Measurements from ENCODE around the gene TULP4.
"Not testable (repeated sequence)": the region's sequence is repeated elsewhere in the genome, so short reads cannot be mapped to it uniquely, and the experiment has no call there.

TULP4 gene

DNA sequence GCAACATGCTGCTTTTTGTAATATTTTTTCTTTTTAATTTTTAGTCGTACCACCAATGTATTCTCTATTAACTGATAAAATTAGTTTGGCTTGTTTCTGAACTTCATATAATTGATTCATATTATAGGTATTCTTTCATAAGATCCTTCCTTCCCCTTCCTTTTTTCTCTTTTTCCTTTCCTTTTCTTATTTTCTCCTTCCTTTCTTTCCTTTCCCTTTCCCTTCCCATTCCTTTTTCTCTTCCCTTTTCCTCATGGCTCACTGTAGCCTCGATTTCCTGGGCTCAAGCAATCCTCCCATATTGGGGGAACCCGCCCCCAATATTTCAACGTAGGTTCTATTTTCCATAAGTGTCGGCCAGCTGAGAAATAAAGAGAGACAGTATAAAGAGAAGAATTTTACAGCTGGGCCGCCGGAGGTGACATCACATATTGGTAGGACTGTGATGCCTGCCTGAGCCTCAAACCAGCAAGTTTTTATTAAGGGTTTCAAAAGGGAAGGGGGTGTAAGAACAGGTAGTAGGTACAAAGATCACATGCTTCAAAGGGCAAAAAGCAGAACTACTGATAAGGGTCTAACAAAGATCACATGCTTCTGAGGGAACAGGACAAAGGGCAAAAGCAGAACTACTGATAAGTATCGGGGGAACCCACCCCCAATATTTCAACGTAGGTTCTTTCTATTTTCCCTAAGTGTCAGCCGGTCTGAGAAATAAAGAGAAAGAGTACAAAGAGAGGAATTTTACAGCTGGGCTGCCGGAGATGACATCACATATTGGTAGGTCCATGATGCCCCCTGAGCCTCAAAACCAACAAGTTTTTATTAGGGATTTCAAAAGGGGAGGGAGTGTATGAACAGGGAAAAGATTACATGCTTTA lies 16.1 kb upstream of the TULP4 start:
- DNase-seq, result not testable (repeated sequence)

DNA sequence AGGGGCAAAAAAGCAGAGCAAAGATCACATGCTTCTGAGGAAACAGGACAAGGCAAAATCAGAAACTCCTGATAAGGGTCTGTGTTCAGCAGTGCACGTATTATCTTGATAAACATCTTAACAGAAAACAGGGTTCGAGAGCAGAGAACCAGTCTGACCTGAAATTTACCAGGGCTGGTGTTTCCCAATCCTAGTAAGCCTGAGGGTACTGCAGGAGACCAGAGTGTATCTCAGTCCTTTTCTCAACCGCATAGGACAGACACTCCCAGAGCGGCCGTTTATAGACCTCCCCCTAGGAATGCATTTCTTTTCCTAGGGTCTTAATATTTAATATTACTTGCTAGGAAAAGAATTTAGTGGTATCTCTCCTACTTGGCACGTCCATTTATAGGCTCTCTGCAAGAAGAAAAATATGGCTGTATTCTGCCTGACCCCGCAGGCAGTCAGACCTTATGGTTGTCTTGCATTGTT lies 15.4 kb upstream of the TULP4 start:
- DNase-seq, result not testable (repeated sequence)

DNA sequence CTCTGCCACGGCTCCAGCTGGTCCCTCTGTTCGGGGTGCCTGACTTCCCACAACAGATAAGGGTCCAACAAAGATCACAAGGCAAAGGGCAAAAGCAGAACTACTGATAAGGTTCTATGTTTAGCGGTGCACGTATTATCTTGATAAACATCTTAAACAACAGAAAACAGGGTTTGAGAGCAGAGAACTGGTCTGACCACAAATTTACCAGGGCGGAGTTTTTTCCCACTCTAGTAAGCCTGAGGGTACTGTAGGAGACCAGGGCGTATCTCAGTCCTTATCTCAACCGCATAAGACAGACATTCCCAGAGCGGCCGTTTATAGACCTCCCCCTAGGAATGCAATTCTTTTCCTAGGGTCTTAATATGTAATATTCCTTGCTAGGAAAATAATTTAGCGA lies 14.6 kb upstream of the TULP4 start:
- DNase-seq, result not testable (repeated sequence)

DNA sequence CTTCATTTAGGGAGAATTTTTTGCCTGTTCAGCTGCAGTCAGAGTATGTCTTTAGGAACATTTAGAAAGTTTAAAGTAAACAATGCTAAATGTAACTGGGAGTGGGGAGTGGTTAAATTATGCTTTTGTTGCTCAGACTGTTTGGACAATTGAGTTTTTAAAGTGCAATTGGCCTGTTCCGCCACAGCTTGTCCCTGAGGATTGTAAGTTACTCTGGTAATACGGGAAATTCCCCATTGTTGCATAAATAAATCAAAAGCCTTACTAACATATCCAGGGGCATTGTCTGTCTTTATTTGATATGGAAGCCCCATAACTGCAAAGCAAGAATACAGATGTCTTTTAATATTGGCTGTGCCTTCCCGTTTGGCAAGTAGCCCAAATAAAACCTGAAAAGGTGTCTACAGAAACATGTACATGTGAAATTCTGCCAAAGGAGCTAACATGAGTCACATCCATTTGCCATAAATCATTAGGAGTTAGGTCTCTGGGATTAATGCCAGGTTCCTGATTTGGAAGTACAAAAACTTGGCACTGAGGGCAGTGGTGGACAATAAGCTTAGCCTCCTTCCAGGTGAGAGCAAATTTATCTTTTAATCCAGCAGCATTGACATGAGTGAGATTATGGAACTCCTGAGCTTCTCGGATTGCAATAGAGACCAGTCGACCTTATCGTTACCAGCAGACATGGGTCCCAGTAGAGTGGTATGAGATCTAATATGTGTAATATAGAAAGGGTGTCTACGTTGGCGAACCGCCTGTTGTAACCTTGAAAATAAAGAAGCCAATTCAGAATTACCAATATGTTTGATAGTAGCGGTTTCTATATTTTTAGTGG lies 11.7 kb upstream of the TULP4 start:
- DNase-seq, result not testable (repeated sequence)

DNA sequence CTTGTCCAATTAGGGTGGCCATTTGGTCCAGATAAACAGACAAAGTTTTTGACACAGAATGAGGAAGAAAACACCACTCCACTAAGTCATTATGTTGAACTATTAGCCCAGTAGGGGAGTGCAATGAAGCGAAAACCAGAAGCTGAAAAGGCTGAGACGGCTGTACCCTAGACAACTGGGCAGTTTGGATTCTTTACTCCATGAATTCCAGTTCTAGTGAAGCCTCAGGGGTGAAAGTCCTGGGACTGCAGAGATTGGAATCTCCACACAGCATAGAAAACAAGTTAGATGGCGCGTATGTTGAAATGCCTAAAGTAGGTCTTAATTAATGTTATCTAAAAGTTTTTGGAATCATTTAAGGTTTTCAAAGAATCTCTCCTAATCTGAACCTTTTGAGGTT lies 10.7 kb upstream of the TULP4 start:
- not testable (repeated sequence) for DNase-seq

DNA sequence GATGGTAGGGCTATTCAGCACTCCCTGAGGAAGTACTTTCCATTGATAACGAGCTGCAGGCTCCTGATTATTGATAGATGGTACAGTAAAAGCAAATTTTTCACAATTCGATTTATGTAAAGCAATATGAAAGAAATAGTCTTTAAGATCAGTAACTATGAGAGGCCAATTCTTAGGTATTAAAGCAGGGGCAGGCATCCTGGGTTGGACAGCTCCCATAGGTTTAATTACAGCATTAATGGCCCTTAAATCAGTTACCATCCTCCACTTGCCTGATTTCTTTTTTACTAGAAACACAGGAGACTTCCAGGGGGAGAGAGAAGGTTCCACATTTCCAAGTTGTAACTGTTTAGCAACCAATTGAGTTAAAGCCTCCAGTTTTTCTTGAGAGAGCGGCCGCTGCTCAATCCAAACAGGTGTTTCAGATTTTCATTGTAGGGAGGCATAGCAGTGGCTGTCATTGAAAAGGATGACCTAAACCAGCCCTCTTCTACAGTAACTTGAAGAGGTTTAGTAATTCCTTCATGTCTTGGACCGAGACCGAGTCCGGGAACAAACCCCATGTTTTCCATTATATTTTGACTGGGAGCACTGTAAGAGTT lies 10.0 kb upstream of the TULP4 start:
- not testable (repeated sequence) for DNase-seq

DNA sequence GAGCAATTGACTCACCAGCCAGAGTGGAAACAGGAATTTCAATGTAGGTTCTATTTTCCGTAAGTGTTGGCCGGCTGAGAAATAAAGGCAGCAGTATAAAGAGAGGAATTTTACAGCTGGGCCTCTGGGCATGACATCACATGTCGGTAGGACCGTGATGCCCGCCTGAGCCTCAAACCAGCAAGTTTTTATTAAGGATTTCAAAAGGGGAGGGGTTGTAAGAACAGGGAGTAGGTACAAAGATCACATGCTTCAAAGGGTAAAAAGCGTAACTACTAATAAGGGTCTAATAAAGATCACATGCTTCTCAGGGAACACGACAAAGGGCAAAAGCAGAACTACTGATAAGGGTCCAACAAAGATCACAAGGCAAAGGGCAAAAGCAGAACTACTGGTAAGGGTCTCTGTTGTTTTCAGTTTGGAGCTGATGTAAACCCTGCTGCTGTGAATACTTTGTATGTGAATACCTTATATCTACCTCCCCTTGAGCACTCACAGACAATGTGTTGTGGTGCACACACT lies 9.0 kb upstream of the TULP4 start:
- DNase-seq, result no peak

DNA sequence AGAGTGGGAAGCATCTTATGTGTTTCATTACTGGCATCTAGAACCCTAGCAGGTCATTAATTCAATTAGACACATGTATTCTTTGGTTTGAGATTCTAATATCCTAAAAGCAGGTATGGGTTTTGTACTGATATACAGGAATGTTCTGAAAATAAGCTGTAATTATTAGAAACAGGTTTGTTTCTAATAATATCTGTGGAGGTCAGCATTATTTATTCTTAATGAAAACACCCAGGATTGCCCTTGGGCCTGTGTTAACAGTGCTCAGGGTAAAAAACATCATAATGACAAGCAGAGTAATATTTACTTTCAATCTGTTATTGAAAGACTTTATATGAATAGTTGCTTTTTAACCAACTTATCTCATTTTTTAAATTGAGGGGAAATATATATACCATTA lies 8.0 kb upstream of the TULP4 start:
- DNase-seq, result no peak

DNA sequence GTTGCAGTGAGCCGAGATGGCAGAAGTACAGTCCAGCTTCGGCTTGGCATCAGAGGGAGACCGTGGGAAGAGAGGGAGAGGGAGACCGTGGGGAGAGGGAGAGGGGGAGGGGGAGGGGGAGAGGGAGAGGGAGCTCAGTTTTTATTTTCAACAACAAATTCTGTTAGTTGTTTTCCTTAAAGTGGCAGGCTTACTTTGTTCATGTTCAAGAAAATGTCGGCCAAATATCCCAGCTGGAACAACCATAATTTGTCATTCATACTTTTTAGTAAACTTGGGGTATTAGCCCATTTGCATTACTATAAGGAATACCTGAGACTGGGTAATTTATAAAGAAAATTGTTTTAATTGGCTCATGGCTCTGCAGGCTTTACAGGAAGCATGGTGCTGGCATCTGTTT lies 2.5 kb upstream of the TULP4 start:
- DNase-seq, result no peak

DNA sequence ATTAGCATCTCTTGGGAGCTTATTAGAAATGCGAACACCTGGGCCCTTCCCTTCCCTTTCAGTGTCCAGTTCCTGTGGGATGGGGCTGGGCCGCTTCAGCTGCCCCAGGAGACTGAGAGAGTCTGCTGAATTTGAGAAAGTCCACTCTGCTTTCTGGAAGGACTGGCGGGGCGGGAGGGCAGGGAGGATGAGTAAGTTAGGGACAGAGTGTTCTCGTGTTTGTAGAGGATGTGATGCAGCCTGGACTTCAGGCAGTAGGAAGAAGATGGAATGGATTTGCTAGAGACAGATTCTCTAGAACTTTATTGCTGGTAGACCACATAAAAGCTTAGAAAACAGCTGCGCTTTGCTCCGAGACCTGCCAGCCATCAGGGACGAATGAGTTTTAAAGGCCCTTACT lies 1.1 kb upstream of the TULP4 start:
- no peak for DNase-seq

DNA sequence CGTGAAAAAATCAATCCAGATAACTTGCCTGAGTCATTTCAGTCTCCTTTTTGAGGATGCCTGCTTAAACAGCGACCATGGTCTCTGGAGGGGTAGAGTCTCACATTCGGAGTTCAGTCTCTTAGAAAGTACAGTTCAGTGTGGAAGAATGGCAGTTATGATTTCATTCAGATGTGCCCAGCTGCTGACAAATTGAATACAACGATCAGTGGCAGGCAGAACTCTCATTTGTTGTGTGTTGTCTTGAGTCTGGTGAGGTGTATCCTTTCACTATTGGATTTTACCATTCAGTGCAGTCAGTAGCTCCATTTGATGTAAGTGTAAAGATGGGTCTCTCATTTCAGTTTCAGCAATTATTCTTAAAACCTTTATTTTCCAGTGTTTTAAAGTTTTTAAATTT lies 639 bp upstream of the TULP4 start:
- DNase-seq, result no peak

DNA sequence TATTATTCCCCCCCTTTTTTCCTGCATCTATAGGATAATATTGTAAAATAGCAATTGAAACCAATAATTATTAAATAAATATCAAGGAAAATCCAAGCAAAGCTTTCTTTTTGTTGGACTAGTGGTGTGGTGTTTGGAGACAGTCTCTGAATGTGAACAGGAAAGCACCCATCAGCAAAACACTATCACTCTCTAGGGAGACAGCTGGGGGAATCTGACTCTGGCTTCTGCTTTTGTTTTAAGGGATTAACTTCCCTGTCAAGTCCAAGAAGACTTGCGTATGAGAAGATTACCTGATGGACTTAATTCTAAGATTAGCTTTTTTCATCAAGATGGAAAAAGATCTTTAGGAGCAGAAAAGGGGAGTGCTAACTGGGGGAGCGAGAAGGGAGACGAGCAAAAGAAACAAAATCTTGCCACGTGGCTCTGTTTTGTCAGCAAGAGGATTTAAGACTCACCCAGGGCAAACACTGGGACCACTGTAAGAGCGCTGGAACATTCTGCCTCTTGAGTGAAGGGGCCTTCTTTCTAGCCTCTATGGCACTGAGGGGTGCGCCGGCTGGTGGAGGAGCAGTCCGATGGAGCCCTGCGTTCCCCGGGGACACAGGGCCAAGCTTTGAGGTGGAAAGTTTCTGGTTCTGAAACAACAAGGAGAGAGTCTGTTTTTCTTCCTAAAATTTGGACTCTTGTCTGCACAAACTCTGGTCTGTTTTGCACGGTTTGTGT lies 570 bp downstream of the TULP4 start:
- no peak for DNase-seq

DNA sequence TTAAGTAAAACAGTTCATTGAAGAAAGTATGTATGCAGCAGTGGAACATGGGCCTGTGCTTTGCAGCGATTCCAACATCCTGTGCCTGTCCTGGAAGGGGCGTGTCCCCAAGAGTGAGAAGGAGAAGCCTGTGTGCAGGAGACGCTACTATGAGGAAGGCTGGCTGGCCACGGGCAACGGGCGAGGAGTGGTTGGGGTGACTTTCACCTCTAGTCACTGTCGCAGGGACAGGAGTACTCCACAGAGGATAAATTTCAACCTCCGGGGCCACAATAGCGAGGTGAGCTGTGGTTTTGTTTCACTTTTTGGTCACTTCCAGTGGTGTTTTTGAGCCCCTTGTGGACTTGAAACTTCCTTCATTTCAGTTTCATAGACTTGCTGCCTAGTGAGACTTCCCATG lies 1.7 kb downstream of the TULP4 start:
- DNase-seq, result no peak

DNA sequence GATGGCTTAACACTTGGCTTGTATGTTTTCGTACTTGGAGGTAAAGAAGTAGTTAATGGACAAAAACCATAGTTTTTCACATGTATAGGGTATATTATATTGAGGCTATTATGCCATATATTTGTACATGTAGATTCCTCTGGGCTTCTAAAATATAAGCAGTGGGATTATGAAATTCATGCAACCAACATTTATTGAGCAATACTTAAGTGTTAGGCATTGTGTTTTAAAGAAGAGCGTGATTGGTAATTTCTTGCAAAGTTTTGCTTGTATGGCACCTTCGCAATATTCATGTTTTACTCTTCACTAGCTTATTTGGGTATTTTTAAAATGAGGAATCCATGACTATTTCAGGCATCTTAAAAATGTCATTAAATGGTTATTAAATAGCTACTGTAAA lies 2.5 kb downstream of the TULP4 start:
- no peak for DNase-seq

DNA sequence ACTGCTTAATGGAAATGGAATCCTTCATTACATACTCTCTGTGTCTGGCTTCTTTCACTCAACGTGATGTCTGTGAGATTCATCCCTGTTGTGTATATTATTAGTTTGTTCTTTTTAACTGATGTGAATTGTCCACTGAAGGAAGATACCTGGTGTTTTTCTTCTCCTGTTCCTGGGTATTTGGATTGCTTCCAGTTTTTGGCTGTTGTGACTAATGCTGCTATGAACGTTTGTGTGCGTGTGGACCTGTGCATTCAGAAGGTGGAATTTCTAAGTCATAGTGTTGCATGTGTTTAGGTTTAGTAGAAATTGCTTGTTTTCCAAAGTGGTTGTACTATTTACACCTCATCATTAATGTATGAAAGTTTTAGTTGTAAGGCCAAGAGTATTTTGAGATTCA lies 3.8 kb downstream of the TULP4 start:
- DNase-seq, result no peak

DNA sequence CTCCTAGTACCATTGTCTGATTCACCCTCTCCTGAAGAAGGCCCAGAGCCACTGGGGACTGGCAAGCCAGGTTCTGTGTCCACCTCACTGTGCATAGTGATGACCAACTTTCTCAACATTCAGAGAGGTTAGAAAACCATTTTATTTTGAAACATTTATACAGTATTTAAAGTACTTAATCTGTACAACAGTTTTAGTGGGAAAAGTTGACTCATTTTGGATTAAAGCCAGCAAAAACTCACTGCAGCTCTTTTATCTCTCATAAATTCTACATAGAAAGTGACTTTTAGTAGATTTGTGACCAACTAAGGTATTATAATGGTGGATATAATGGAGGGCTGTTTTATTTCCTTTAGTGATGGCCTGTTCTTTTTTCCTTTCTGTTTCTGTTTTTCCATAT lies 9.7 kb downstream of the TULP4 start:
- no peak for DNase-seq

DNA sequence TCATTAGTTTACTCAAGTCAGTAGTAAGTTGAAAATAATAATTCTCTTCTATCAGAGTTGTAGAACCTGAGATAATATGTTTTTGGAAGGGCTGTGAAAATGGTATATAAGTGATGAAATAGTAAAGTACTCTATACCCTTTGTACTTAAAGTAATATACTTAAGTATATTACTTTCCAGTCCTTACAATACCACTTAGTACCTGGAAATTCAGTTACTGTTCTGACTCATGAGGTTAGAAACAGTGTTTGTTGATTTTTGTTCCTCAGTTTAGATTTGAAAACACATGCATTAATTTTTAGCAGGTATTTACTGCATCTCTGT lies 10.1 kb downstream of the TULP4 start:
- no peak for DNase-seq

DNA sequence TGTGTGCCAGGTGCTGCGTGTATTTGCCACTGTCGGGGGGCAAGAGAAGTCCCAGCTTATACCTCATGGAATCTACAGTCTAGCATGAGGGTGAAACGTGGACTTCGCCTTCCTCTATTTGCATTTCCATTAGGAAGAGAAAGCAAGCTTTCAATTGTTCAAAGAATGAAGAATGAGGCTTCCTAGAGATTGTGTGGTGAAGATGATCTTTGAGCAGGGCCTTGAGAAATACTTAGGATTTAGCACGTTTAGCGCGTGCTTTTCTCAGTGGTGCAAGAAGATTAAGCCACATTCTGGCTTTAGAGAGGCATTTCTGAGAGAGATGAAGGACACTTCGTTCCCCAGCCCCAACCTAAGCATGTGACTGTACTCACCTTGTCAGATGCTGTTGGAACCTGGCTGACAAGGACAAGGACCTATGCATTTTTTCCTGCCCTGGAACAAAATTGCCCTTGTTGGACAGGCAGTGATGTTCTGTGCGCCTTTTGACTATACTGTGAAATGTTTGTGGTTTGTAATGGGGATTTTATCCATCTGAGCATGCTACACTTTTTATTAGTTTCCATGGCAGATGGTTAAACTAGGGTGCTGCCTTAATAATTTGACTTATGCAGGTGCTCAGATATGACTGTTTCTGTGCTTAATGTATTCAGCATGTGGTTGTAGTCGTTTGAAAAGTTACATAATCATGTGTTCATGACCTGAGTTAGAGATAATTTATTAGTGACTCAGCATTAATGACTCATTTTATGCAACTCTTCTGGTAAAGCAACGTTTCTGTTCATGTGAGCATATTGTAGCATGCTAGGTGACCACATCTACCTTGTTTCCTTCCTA lies 10.7 kb downstream of the TULP4 start:
- no peak for DNase-seq

DNA sequence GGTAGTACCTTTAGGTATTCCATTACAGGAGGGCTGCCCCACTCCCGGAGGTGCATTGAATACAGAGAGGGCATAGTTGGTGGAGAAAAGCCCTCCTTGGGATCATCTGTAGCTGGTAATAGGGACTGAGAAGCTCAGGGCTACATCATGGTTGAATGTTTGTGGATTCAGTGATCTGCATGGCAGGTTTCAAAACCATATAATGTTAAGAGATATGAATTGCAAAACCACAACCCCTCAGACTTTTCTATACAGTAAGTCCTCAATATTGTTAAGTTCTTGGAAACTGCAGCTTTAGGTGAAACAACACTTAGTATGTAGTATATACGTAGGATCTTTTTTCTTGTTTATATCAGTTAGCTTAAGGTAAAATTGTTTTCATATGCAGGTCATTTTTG lies 11.3 kb downstream of the TULP4 start:
- DNase-seq, result no peak

DNA sequence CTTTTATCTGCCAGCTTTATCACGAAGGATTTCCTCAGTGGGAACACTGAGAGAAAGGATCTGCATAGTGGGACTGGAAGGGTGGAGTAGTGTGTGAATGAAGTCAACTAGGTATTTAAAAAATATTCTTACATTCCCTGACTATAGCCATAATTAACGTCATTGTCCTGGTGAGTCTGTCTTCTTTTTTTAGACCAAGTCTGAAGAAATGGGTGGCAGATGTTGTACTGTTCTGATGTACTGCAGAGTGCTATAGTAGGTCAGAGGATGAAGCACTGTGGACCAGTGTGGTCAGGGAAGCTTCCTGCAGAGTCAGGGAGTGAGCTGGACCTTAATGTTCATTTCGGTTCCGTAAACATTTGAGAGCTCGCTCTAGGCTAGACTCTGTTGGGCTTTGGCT lies 11.9 kb downstream of the TULP4 start:
- no peak for DNase-seq

DNA sequence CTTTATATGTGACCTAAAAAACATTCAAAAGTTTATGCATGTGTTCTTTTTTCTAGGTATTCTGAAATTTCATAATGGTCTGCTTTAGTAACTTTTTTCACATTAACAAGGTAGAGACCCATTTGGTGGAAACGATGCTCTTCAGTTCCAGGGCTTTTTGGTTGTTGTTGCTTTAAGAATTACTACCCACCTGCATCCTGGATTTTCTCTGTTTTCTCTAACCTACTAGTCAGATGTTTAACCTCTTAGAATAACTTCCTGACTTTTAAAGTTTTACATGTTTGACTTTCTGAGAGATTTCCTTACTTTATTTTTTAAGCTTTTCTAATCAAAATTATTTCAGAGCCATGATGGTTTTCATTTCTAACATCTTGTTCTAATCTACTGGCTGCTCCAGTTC lies 14.9 kb downstream of the TULP4 start:
- DNase-seq, result no peak

DNA sequence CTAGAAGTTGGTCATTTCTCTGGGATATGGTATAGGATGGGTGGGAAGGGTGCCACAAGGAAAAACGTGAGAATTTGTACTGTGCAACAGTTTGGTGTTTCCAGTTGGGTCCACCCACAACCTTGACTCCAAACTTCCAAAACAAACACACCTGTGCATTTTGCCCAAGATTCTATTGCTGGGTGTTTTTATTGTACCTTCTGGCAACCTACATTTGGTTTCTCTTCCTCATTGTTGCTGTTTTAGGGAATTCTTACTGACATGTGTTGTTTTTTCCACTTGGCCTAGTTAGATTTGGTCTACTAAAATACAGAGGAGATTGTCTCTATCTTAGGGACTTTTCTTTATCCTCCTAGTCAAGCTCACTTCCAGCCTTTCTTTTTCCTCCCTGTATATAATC lies 16.7 kb downstream of the TULP4 start:
- no peak for DNase-seq

Measured in stimulated activated CD4-positive, alpha-beta T cell treated with anti-CD3 and anti-CD28 coated beads, Interleukin-15, amount 100 ng/mL, for 24 hours (primary cell).